T-helper 2 cell (primary cell): Measurements from ENCODE around the gene ZC3H12D.
A peak's percentile ranks its signal among the peaks of the same experiment; 100 is the strongest.
"Not testable (repeated sequence)": the region's sequence is repeated elsewhere in the genome, so short reads cannot be mapped to it uniquely, and the experiment has no call there.

ENCODE experiments used
- DNase-seq, 5 experiments: peaks; one replicate each; pipeline versions ENCODE4 v3.0.0 to v3.0.0-alpha.2; 2012 to 2022

ZC3H12D gene

GRCh38 chr6:149483334-149483725 is 1.5 kb downstream of the ZC3H12D start:
- no peak for DNase-seq

GRCh38 chr6:149482545-149483333 is 2.1 kb downstream of the ZC3H12D start:
- DNase-seq: peak in 1 of 5 experiments; percentile 44

- DNase-seq: peak in 3 of 5 experiments; percentile 33 to 70 (median 57)
These were observed 4.1 kb downstream of the ZC3H12D start for GRCh38 chr6:149480502-149481280.

- DNase-seq: no peak
These were observed 6.0 kb downstream of the ZC3H12D start for GRCh38 chr6:149478631-149479314.

- DNase-seq: no peak
These were observed 7.3 kb downstream of the ZC3H12D start for GRCh38 chr6:149477544-149477943.

DNA sequence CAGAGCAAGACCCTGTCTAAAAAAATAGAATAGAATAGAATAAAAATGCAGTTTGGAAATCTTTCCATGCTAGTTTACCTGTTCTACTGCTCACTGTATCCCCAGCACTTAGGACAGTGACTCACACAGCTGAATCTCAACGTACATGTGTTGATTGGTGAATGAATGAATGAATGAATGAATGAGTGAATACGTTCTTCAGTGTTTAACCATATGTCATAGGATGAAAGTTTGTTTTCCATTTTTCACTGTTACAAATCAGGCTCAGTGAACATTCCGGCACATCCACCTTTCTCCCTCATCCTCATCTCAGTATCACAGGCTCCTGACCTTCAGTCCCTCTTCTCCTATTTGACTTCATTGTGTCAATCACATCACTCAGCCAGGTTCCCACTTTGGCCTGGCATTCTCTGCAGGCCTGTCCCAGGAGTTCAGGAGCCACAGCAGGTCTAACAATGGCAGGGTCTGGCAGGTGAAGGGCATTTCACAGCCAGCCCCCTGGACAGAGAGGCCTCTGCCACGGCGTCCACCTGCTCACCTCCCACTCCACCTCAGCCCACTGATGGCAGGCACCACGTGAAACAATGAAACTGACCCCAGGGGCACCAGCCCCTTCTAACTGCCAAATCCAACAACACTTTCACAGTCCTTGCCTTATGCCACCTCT is 7.9 kb downstream of the ZC3H12D start:
- no peak for DNase-seq

GRCh38 chr6:149474108-149474935 is 10.5 kb downstream of the ZC3H12D start:
- DNase-seq: no peak

DNA sequence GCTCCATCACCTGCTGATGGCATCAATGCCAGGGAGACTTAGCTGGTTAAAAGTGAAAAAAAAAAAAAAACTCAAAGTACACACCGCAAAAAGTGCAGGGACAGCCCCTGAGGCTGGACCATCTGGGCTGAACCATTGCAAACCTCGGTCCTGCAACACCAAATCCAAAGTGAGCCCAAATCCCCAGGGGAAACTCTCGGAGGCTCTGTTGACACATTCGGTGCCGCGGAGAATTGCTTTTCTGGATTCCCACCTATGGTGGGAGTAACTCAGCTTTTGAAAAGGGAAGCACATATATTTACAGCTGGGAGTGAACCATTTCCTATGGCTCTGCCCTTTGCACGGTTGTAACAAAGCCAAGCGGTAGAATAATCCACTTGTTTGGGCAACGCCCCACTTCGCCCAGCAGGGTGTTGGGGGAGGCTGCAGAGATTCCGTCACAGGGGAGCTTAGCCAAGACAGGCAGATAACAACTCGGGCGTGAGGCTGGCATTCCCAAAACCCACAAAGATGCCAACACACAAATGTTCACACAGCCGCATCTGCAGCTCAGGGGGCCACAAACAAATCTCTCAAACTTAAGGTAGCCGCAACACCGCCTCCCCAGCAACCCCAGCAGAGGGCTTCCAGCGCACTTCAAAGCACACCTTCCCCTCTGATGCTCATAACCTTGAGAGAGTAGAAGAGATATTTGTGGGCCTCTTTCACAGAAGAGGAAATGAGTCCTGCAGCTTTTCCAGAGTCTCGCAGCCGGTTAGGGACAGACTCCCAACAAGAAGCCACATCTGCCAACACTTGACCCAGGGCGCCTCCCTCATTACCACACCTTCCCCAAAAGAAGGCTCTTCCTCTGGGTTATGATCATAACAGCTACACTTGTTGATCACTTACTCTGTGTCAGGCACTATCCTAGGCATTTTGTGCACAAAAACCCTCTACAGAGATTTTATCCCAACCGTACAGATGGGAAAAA is 11.4 kb downstream of the ZC3H12D start:
- no peak for DNase-seq

- DNase-seq: peak in 1 of 5 experiments; percentile 60
These were observed 12.6 kb downstream of the ZC3H12D start for GRCh38 chr6:149472241-149472640.

GRCh38 chr6:149471801-149472200 is 13.0 kb downstream of the ZC3H12D start:
- peak in 1 of 5 experiments; percentile 47 for DNase-seq

DNA sequence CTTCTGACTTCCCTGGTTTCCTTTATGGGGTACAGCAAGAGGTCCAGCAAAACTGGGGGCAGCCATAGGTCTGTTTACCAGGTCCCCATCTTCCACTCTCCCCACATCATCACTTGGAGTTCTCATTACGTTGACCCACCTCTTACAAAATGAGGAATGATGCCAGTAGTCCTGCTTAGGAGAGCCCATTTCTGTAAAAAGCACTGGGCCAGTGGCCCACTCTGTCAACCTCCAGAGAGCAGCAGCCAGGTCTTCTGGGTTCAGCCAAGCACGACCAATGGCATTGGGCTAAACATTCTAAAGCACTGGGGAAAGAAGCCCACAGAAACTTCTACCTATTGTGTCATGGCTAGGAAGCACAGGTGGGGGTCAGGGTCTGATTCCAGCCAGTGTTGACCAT is 13.9 kb downstream of the ZC3H12D start:
- DNase-seq: no peak

DNA sequence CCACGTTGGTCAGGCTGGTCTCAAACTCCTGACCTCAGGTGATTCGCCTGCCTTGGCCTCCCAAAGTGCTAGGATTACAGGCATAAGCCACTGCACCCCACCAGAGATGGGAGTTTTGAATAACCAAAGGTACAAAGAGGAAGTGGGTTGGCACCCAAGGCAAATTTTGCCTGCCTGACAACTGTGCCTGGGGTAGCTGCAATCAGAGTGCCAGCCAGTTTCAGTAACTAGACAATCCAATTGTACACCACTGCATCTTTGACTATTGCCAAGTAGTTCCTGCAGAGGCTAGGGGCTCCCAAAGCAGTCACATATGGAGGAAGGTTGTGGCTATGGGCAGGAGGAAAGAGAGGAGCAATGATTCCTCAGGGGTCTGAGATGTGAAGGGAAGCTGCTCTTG is 16.6 kb downstream of the ZC3H12D start:
- DNase-seq: peak in 1 of 5 experiments; percentile 73

DNA sequence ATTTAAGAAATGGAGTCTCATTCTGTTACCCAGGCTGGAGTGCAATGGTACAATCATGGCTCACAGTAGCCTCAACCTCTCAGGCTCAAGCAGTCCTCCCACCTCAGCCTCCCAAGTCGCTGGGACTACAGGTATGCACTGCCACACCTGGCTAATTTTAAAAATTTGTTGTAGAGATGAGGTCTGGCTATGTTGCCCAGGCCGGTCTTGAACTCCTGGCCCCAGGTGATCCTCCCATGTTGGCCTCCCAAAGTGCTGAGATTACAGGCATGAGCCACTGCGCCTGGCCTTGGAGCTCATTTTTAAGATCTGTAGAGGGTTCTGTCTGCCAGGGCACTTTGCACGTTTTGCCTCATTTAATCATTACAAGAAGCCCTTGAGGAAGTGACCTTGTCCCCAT is 17.5 kb downstream of the ZC3H12D start:
- DNase-seq: no peak

DNA sequence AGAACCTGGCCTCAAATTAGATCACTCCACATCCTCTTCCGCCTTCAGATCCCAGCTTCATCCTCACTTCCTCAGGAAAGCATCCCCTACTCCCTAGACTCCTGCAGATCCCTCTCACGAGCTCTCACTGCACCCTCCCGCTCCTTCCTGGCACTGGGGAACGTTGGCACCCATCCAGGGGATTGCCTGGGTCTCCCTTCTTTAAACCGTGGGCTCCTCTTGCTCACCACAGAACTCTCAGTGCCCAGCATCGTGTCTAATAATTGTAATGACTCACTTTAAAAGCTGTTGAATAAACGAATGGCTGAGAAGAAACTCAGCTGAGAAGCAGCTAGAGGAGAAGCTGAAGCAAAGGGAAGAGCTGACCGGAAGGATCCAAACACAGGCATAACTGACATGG is 20.4 kb downstream of the ZC3H12D start:
- DNase-seq: no peak

GRCh38 chr6:149463781-149464180 is 21.0 kb downstream of the ZC3H12D start:
- DNase-seq: no peak

DNA sequence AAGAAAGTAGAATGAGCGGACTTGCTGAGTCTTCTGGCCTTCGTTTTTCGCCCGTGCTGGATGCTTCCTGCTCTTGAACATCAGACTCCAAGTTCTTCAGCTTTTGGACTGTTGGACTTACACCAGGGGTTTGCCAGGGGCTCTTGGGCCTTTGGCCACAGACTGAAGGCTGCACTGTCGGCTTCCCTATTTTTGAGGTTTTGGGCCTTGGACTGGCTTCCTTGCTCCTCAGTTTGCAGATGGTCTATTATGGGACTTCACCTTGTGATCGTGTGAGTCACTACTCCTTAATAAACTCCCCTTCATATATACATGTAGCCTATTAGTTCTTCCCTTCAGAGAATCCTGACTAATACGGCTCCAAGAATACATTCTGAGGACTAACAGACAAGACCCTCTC is 22.1 kb downstream of the ZC3H12D start:
- DNase-seq: not testable (repeated sequence)

- DNase-seq: no peak
These were observed 23.1 kb downstream of the ZC3H12D start for GRCh38 chr6:149461670-149462069.

GRCh38 chr6:149460249-149460648 is 24.6 kb downstream of the ZC3H12D start:
- DNase-seq: not testable (repeated sequence)

DNA sequence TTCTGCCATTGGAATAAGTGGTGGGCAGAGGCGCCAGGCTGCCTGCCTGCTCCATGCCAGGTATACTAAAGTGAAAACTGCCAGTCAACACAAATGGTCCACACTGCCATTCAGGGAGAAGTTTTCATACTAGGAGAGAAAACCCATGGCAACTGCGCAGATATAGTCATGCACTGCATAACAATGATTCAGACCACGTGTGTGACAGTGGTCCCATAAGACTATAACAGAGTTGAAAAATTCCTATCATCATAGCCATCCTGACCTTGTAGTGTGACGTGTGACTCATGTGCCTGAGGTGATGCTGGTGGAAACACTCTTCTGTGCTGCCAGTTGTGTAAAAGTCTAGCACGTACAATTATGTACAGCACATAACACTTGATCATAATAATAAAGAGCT is 25.1 kb downstream of the ZC3H12D start:
- no peak for DNase-seq

DNA sequence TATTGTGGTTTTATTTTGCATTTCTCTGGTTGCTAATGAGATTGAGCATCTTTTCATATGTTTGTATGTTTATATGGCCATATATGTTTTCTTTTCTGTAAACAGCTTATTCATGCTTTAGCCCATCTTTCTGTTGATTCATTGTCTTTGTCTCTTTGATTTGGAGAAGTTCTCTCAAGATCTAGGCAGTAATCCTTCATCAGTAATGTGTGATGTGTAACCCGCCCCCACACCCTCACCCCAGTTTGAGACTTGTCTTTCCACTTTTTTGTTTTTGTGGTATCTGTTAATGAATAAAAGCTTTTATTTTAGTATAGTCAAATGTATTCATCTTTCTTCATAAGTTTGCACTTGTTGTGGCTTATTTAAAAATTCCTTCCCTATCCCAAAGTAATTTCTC is 26.0 kb downstream of the ZC3H12D start:
- DNase-seq: no peak

- DNase-seq: no peak
These were observed 26.6 kb downstream of the ZC3H12D start for GRCh38 chr6:149458196-149458595.
